Measurements from ENCODE around the gene DHX32.
"Not testable (repeated sequence)": the region's sequence is repeated elsewhere in the genome, so short reads cannot be mapped to it uniquely, and the experiment has no call there.

The DHX32 gene

GRCh38 chr10:125895130-125896087 is 14.3 kb upstream of the DHX32 start:
- DNase-seq: not testable (repeated sequence)

- not testable (repeated sequence) for DNase-seq
Observed at GRCh38 chr10:125894176-125894575, 13.1 kb upstream of the DHX32 start.

GRCh38 chr10:125892402-125892801 is 11.3 kb upstream of the DHX32 start:
- DNase-seq: not testable (repeated sequence)

- not testable (repeated sequence) for DNase-seq
Observed at GRCh38 chr10:125889441-125889840, 8.3 kb upstream of the DHX32 start.

GRCh38 chr10:125886914-125887512 is 5.9 kb upstream of the DHX32 start:
- no peak for DNase-seq

- DNase-seq: no peak
Observed at GRCh38 chr10:125883211-125883610, 2.1 kb upstream of the DHX32 start.

GRCh38 chr10:125882596-125882995 is 1.5 kb upstream of the DHX32 start:
- no peak for DNase-seq

GRCh38 chr10:125880719-125881118 is 373 bp downstream of the DHX32 start:
- DNase-seq: no peak

GRCh38 chr10:125878957-125879835 is 1.9 kb downstream of the DHX32 start:
- DNase-seq: no peak

GRCh38 chr10:125871338-125871737 is 9.8 kb downstream of the DHX32 start:
- DNase-seq: no peak

GRCh38 chr10:125868372-125868975 is 12.6 kb downstream of the DHX32 start:
- DNase-seq: no peak

- no peak for DNase-seq
Observed at GRCh38 chr10:125866421-125867029, 14.6 kb downstream of the DHX32 start.

- DNase-seq: no peak
Observed at GRCh38 chr10:125865120-125865519, 16.0 kb downstream of the DHX32 start.

GRCh38 chr10:125859128-125859817 is 21.8 kb downstream of the DHX32 start:
- no peak for DNase-seq

GRCh38 chr10:125857185-125857760 is 23.8 kb downstream of the DHX32 start:
- no peak for DNase-seq

GRCh38 chr10:125852487-125852886 is 28.6 kb downstream of the DHX32 start:
- no peak for DNase-seq

GRCh38 chr10:125850766-125851731 is 30.0 kb downstream of the DHX32 start:
- DNase-seq: no peak

GRCh38 chr10:125849448-125849847 is 31.6 kb downstream of the DHX32 start:
- DNase-seq: no peak

- DNase-seq: no peak
Observed at GRCh38 chr10:125848857-125849256, 32.2 kb downstream of the DHX32 start.

GRCh38 chr10:125848371-125848770 is 32.7 kb downstream of the DHX32 start:
- DNase-seq: no peak
